WTC11 (cell line): ENCODE measurements around the gene CNNM3. TPM values are rescaled to one million over a fixed set of nuclear protein-coding genes. Genes with fewer than 3 reads are reported as not detected.

Experiments used
- ATAC-seq: fragments of 200-7000 bp; cut with Tn5 transposase; 2 replicates; pipeline ENCODE4 v1.10.0; 2021; ENCODE audit warnings: mild to moderate bottlenecking, moderate library complexity
- CTCF ChIA-PET: fragments of 300-600 bp; sonication (Branson Sonifier 250); formaldehyde crosslinking; loops from one replicate; lab custom pipeline; 2021; ENCODE audit warnings: antibody characterized with exemption; lab: Charles Lee
- POLR2A ChIA-PET: fragments of 350-600 bp; sonication (Branson Sonifier 250); formaldehyde crosslinking; loops from one replicate; lab custom pipeline; 2021; ENCODE audit warnings: antibody characterized with exemption; lab: Charles Lee
- DNase-seq: peaks from one replicate; pipeline ENCODE4 v3.0.0; 2021; ENCODE audit warnings: low spot score
- H3K27ac Mint-ChIP-seq: 2 replicates; pipeline ENCODE4 v1.8.0; 2021; ENCODE audit warnings: mixed read lengths
- H3K27me3 Mint-ChIP-seq: 2 replicates; pipeline ENCODE4 v1.8.0; 2021; ENCODE audit warnings: low read depth, mild to moderate bottlenecking, moderate library complexity, mixed read lengths
- H3K36me3 Mint-ChIP-seq: 2 replicates; pipeline ENCODE4 v1.8.0; 2021; ENCODE audit warnings: mixed read lengths
- H3K4me1 Mint-ChIP-seq: 2 replicates; pipeline ENCODE4 v1.8.0; 2022; ENCODE audit warnings: mixed read lengths
- H3K4me3 Mint-ChIP-seq: 2 replicates; pipeline ENCODE4 v1.8.0; 2021; ENCODE audit warnings: mild to moderate bottlenecking, moderate library complexity, mixed read lengths
- H3K9me3 Mint-ChIP-seq: 2 replicates; pipeline ENCODE4 v1.8.0; 2021; ENCODE audit warnings: mixed read lengths
- ATF1 ChIP-seq: sonication (generic); formaldehyde crosslinking; IDR thresholded peaks from 2 replicates; pipeline ENCODE4 v1.8.1; 2023; ENCODE audit warnings: mild to moderate bottlenecking, moderate library complexity, missing genetic modification reagents
- CDX4 ChIP-seq: fragments of 250-450 bp; sonication (Bioruptor Pico); IDR thresholded peaks from 2 replicates; pipeline ENCODE4 v1.9.0; 2021; ENCODE audit warnings: moderate library complexity, mild to moderate bottlenecking, inconsistent platforms, borderline replicate concordance
- CREB1 ChIP-seq: sonication (generic); formaldehyde crosslinking; IDR thresholded peaks from 2 replicates; pipeline ENCODE4 v1.8.0; 2023; ENCODE audit warnings: mild to moderate bottlenecking, missing genetic modification reagents
- E2F1 ChIP-seq: sonication (generic); formaldehyde crosslinking; IDR thresholded peaks from 2 replicates; pipeline ENCODE4 v1.8.0; 2022; ENCODE audit warnings: mild to moderate bottlenecking, missing genetic modification reagents
- E2F4 ChIP-seq: sonication (generic); formaldehyde crosslinking; IDR thresholded peaks from 2 replicates; pipeline ENCODE4 v1.8.1; 2022; ENCODE audit warnings: low read depth, mild to moderate bottlenecking, moderate library complexity, missing genetic modification reagents, borderline replicate concordance
- ETV6 ChIP-seq: sonication (generic); formaldehyde crosslinking; IDR thresholded peaks from 2 replicates; pipeline ENCODE4 v1.8.1; 2022; ENCODE audit warnings: mild to moderate bottlenecking, missing genetic modification reagents
- FOXP1 ChIP-seq: sonication (generic); formaldehyde crosslinking; IDR thresholded peaks from 2 replicates; pipeline ENCODE4 v1.8.0; 2022; ENCODE audit warnings: missing genetic modification reagents, mild to moderate bottlenecking, moderate library complexity, borderline replicate concordance
- HMGXB4 ChIP-seq: sonication (generic); formaldehyde crosslinking; IDR thresholded peaks from 2 replicates; pipeline ENCODE4 v1.8.1; 2023; ENCODE audit warnings: mild to moderate bottlenecking, moderate library complexity, missing genetic modification reagents
- NR3C1 ChIP-seq: sonication (generic); formaldehyde crosslinking; conservative IDR thresholded peaks from 2 replicates; pipeline ENCODE4 v1.8.1; 2023; ENCODE audit warnings: low read depth, mild to moderate bottlenecking, missing genetic modification reagents
- PRDM15 ChIP-seq: sonication (generic); formaldehyde crosslinking; IDR thresholded peaks from 2 replicates; pipeline ENCODE4 v1.8.0; 2022; ENCODE audit warnings: missing genetic modification reagents
- RELA ChIP-seq: sonication (generic); formaldehyde crosslinking; IDR thresholded peaks from 2 replicates; pipeline ENCODE4 v1.8.1; 2022; ENCODE audit warnings: missing genetic modification reagents, mild to moderate bottlenecking, borderline replicate concordance
- SMAD4 ChIP-seq: sonication (generic); formaldehyde crosslinking; IDR thresholded peaks from 2 replicates; pipeline ENCODE4 v1.8.0; 2022; ENCODE audit warnings: mild to moderate bottlenecking, missing genetic modification reagents
- SOX15 ChIP-seq: fragments of 250-450 bp; sonication (Bioruptor Pico); IDR thresholded peaks from 2 replicates; pipeline ENCODE4 v1.9.0; 2021; ENCODE audit warnings: mild to moderate bottlenecking
- USF1 ChIP-seq: sonication (generic); formaldehyde crosslinking; IDR thresholded peaks from 2 replicates; pipeline ENCODE4 v1.8.0; 2022; ENCODE audit warnings: mild to moderate bottlenecking, missing genetic modification reagents
- ZBTB21 ChIP-seq: sonication (generic); formaldehyde crosslinking; IDR thresholded peaks from 2 replicates; pipeline ENCODE4 v1.8.1; 2023; ENCODE audit warnings: mild to moderate bottlenecking, missing genetic modification reagents, borderline replicate concordance
- ZMAT4 ChIP-seq: fragments of 250-450 bp; sonication (Bioruptor Pico); IDR thresholded peaks from 2 replicates; pipeline ENCODE4 v1.9.0; 2021; ENCODE audit warnings: mild to moderate bottlenecking
- ZSCAN18 ChIP-seq: fragments of 250-450 bp; sonication (Bioruptor Pico); IDR thresholded peaks from 2 replicates; pipeline ENCODE4 v2.1.2; 2022; ENCODE audit warnings: mild to moderate bottlenecking, moderate library complexity
- total RNA-seq: library from RNA; stranded (reverse); gene quantifications from 3 replicates; pipeline ENCODE4 v1.2.3, GENCODE V29; 2021

The CNNM3 gene
- total RNA-seq, 1 experiment from 2014 or later = 34.9 TPM

GRCh38 chr2:96839875-96840850, 24.1 kb downstream of the CNNM3 start:
- Mint-ChIP-seq H3K9me3 (no peaks in the 10 kb centered on the region), H3K27ac (0 out of 2 replicates have a peak overlapping the region, but pooled peaks have one; percentile 27), H3K4me1 (peaks cover 11% of the 10 kb centered on the region), H3K27me3 (no peaks in the 10 kb centered on the region), H3K4me3 (no peak overlapping the region), H3K36me3 (peaks cover 10% of the 10 kb centered on the region)
- TF ChIP-seq ZSCAN18 (CRISPR knock-in tag) (no peak), E2F1 (no peak), E2F4 (no peak), SMAD4 (CRISPR knock-in tag) (no peak), RELA (CRISPR knock-in tag) (no peak), CREB1 (no peak), ETV6 (CRISPR knock-in tag) (no peak), ZBTB21 (CRISPR knock-in tag) (no peak), HMGXB4 (no peak), ZMAT4 (no peak), CDX4 (no peak)
- DNase-seq (no peak), ATAC-seq (no peak)
- ChIA-PET CTCF (interaction anchor here (1.0 to 2.9 kb wide), 5 partner anchors 16 to 290 kb away, joined by 3 to 8 read pairs (median 4); partner anchors contain the start of genes ANKRD39 and LMAN2L), POLR2A (interaction anchor here (1.2 kb wide), 1 partner anchor 18 kb away, joined by 5 read pairs; the partner anchor contains the start of gene ANKRD39)

GRCh38 chr2:96841701-96842495, 25.8 kb downstream of the CNNM3 start:
- DNase-seq (no peak), ATAC-seq (no peak)
- no peak overlapping the region for H3K4me3 Mint-ChIP-seq
- peak overlapping the region; percentile 60; the same call in 1 of the 2 replicates for H3K27ac Mint-ChIP-seq
- H3K4me1 Mint-ChIP-seq = peaks cover 11% of the 10 kb centered on the region
- H3K36me3 Mint-ChIP-seq = 0 out of 2 replicates have a peak, but pooled peaks cover 6% of the 10 kb centered on the region
- H3K9me3 Mint-ChIP-seq = no peaks in the 10 kb centered on the region
- CTCF ChIA-PET = interaction anchor here (0.9 to 2.3 kb wide), 10 partner anchors 9 to 143 kb away, joined by 3 to 11 read pairs (median 4); partner anchors contain the start of genes ANKRD39 and CNNM3
- POLR2A ChIA-PET = no interaction called here
- no peaks in the 10 kb centered on the region for H3K27me3 Mint-ChIP-seq
- no peak for TF ChIP-seq NR3C1 (CRISPR knock-in tag)
- TF ChIP-seq USF1 = no peak
- TF ChIP-seq PRDM15 (CRISPR knock-in tag) = no peak
- TF ChIP-seq HMGXB4 = no peak
- TF ChIP-seq SOX15 (CRISPR knock-in tag) = no peak
- TF ChIP-seq RELA (CRISPR knock-in tag) = no peak
- no peak for TF ChIP-seq FOXP1 (CRISPR knock-in tag)
- no peak for TF ChIP-seq ATF1 (CRISPR knock-in tag)
